GM12892 (cell line): ENCODE measurements around the gene P2RY2.

ENCODE experiments used
- DNase-seq: peaks from one replicate; pipeline ENCODE4 v3.0.0; 2011; ENCODE audit not compliant: insufficient read length
- FAIRE-seq: peaks from 2 replicates; lab custom pipeline; 2011; peaks lifted over from hg19 to GRCh38; lab: Jason Lieb, UNC
- POLR2A ChIP-seq: IDR thresholded peaks from 2 replicates; pipeline ENCODE4 v1.6.1; 2011; ENCODE audit warnings: low read depth, low read length, control low read depth
- POLR2AphosphoS5 ChIP-seq: IDR thresholded peaks from 2 replicates; pipeline ENCODE4 v1.6.1; 2011; ENCODE audit warnings: low read depth, low read length, control low read depth
- TAF1 ChIP-seq: IDR thresholded peaks from 2 replicates; pipeline ENCODE4 v1.6.1; 2011; ENCODE audit warnings: low read depth, mild to moderate bottlenecking, control low read depth, low read length, borderline replicate concordance

P2RY2 gene

DNA sequence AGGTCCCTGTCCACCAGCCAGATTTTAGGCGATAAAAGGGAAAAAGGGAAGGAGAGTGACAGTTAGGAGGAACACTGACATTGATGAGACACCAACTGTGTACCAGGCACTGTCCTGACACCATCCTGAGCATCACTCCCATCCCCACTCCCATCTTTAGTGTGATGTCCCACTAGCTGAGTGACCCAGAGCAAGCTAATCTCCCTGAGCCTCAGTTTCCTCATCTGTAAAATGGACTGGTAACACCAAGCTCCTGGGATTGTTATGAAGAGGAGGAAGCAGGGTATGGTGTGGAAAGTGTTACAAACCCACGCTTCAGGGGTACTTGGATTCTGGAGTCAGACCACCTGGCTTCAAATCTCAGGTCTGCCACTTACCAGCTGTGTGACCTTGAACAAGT lies 45.6 kb downstream of the P2RY2 start:
- DNase-seq (no peak), FAIRE-seq (no peak)
- TF ChIP-seq POLR2AphosphoS5 (no peak), POLR2A (no peak), TAF1 (no peak)

- TF ChIP-seq POLR2AphosphoS5: no peak
- no peak for TF ChIP-seq POLR2A
- TF ChIP-seq TAF1: no peak
- DNase-seq (no peak), FAIRE-seq (no peak)
Measured at GRCh38 chr11:73265278-73265810, 47.3 kb downstream of the P2RY2 start.

DNA sequence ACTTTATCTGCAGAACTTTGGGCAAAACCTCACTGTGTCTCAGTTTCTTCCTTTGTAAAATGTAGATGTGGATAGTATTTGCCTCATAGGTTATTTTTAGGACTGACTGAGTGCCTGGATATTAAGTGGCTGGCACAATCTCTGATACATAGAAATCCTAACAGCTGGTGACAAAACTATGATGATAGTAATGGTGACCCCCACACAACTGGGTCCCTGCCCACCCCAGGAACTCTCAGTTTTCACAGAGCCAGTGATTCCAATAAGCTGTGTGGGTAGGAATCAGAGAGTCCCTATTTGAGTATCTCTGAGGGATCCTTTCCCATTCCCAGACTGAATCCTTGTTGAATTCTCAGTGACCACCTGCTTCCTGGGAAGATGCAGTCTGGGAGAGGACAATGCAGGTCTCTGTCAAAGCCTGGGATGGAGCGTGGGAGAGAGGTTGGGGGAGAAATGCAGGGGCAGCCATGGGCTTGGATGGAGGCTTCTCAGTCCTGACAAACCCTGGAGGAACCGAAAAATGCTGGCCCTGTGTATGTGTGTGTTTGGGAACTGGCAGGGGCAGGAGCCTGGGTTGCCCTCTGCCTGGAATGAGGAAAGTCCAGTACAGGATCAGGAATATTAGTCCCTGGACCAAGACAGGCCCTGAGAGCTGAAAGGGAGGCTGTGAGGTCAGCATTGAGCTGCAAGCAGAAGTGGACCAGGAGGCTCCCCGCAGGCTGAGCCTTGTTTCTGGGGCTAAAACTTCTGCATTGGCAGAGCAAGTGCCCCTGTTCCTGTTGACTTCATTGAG lies 48.0 kb downstream of the P2RY2 start:
- no peak for FAIRE-seq
- TF ChIP-seq TAF1 (no peak), POLR2A (no peak), POLR2AphosphoS5 (no peak)
- DNase-seq: no peak

GRCh38 chr11:73266646-73267020 lies 48.6 kb downstream of the P2RY2 start:
- DNase-seq (no peak), FAIRE-seq (no peak)
- TF ChIP-seq TAF1 (no peak), POLR2A (no peak)

DNA sequence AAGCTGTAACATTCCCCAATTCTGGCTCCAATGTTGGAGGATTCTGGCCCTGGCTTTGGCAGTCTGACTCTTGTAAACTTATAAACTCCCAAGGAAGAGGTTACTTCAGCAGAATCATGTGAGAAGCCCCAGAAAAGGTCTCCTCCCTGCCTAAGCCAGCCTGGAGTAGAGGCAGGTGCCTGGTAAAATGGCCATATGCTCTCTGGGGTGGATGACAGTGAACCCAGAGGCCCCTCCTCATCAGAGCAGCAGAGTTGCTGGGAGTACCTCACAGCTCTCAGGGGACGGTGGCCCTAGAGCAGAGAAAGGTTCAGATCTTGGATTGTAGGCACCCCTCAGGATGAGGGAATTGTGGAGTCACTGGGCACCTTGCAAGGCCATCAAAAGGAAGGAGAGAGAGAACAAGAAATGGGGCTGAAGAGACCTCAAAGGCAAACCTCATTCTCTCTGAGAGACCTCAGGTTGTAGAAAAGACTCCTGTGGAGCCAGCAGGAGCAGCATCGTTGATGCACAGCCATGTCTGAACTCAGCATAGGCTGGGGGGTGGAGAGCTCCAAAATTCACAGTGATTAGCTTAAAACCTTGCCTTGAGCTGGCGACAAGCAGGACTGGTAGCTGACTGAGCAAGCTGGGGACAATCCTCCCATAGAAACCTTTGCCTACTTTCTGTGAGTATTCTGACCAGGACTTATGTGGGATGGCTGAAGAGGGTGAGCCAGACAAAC lies 49.2 kb downstream of the P2RY2 start:
- no peak for FAIRE-seq
- TF ChIP-seq POLR2A (no peak), TAF1 (no peak), POLR2AphosphoS5 (no peak)
- no peak for DNase-seq

GRCh38 chr11:73267906-73268540 lies 49.9 kb downstream of the P2RY2 start:
- TF ChIP-seq POLR2AphosphoS5 (no peak), TAF1 (no peak), POLR2A (no peak)
- DNase-seq: no peak
- peak; percentile 5 for FAIRE-seq

DNA sequence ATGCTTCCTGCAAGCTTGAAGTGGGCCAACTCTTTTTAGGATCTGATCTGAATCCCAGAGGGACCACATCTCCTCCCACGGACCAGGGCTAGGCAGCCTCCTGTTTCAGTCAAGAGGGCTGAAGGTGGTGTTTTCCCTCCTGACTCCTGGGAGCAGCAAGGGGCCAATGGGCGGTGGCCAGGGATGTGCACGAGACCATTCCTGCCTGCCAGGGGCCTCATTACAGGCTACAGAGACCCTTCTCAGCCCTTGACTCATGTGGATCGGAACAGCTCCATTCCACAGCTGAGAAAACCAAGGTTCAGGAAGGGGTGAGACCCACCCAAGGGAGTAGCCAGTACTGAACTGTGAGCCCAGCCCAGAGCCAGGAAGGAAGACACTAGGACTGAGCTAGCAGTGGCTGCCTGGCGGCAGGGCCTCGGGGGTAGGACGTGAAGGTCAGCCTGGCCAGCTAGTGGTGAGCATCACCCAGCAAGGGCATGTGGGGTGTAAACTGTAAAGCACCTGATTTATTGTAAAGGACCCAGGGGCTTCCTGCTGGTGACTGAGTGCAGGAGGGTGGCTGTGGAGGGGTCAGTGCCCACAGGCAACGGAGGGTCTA lies 50.7 kb downstream of the P2RY2 start:
- FAIRE-seq (no peak), DNase-seq (no peak)

GRCh38 chr11:73269459-73270015 lies 51.5 kb downstream of the P2RY2 start:
- no peak for TF ChIP-seq POLR2AphosphoS5
- TF ChIP-seq POLR2A: no peak
- TF ChIP-seq TAF1: no peak
- DNase-seq (no peak), FAIRE-seq (peak; percentile 56)

More for the DNA sequence above, 50.7 kb downstream of the P2RY2 start:
- TF ChIP-seq TAF1: no peak
- no peak for TF ChIP-seq POLR2A
- no peak for TF ChIP-seq POLR2AphosphoS5

DNA sequence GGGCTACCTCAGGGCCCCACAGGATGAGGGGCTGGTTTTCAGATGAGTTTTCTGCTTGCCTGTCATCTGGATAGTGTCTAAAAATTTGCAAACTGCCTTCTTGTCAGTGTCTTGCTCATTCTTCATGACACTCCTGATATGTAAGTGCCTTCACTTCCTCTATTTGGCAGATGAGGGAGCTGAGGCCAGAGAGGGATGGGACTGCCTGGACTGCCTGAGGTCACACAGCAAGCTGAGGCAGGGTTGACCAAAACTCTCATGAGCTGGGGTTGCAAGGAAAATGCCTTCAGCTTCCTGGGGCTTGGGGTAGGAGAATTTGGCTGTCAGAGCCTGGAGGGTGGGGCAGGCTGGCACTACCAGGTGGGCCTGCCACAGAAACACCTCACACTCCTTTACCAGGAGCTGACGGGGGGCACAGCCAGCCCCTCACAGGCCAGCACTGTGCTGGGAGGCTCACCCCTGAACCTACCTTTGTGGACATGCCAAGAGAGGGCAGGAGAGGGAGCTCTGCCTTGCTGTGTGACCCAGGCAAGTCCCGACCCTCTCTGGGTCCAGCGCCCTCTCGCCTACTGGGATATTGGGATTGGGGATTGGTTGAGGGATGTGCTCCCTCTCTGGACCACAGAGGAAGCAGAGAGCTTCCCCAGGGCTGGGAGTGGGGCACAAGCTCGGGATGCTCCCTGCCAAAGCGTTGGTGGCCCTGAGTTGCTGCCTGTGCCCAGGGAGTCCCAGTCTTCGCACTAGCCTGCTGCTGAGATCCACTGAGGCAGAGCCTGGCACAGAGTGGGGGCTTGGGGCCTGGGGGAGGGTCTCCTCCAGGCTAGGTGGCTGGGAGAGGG lies 52.2 kb downstream of the P2RY2 start:
- no peak for TF ChIP-seq TAF1
- TF ChIP-seq POLR2AphosphoS5: no peak
- TF ChIP-seq POLR2A: no peak
- DNase-seq (no peak), FAIRE-seq (peak; percentile 84)
